CD4-positive, alpha-beta T cell treated with Interleukin-15 for 1 hour (primary cell): ENCODE data around the gene POLR2C.
A peak's percentile ranks its signal among the peaks of the same experiment; 100 is the strongest.

Experiments used
- DNase-seq: peaks from one replicate; pipeline ENCODE4 v3.0.0-alpha.2; 2020

POLR2C gene

GRCh38 chr16:57452021-57452420 lies 10.5 kb upstream of the POLR2C start:
- no peak for DNase-seq

- no peak for DNase-seq
Observed at GRCh38 chr16:57462978-57463362, 491 bp downstream of the POLR2C start.

- DNase-seq, result no peak
Observed at GRCh38 chr16:57464523-57464922, 2.0 kb downstream of the POLR2C start.

- no peak for DNase-seq
Observed at GRCh38 chr16:57468346-57468745, 5.9 kb downstream of the POLR2C start.

DNA sequence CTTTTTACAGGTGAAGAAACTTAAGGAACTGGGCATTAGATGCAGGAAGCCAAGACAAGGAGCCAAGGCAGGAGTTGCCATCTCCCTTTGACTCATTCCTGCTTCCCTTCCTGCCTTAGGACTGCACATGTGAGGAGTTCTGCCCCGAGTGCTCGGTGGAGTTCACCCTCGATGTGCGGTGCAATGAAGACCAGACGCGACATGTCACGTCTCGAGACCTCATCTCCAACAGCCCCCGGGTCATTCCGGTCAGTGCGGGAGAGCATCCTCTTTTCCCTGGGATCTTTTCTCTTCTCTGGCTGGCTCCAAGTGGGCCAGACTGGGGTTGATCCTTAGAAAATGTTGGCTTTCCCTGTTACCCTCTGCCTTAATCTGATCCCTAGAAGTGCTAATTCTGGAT lies 6.6 kb downstream of the POLR2C start:
- DNase-seq, result no peak

DNA sequence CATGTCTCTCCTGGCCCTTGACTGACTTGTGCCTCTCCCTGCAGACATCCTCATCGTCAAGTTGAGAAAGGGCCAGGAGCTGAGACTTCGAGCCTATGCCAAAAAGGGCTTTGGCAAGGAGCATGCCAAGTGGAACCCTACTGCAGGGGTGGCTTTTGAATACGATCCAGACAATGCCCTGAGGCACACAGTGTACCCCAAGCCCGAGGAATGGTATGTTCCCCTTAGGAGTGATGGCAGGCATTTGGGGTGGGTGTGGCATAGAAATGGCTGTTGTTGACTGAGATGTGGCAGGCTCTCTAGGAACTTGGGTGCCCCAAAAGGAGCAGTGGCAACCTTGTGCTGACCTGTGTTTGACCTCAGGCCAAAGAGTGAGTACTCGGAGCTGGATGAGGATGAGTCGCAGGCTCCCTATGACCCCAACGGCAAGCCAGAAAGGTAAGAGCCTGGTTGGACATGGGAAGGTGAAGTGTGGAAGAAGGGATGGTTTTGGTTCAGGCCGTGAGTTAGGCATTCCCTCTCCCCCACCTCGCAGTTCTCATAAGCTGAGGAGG lies 7.5 kb downstream of the POLR2C start:
- no peak for DNase-seq

- DNase-seq, result no peak
Observed at GRCh38 chr16:57470711-57471110, 8.2 kb downstream of the POLR2C start.

GRCh38 chr16:57471209-57471608 lies 8.7 kb downstream of the POLR2C start:
- no peak for DNase-seq

DNA sequence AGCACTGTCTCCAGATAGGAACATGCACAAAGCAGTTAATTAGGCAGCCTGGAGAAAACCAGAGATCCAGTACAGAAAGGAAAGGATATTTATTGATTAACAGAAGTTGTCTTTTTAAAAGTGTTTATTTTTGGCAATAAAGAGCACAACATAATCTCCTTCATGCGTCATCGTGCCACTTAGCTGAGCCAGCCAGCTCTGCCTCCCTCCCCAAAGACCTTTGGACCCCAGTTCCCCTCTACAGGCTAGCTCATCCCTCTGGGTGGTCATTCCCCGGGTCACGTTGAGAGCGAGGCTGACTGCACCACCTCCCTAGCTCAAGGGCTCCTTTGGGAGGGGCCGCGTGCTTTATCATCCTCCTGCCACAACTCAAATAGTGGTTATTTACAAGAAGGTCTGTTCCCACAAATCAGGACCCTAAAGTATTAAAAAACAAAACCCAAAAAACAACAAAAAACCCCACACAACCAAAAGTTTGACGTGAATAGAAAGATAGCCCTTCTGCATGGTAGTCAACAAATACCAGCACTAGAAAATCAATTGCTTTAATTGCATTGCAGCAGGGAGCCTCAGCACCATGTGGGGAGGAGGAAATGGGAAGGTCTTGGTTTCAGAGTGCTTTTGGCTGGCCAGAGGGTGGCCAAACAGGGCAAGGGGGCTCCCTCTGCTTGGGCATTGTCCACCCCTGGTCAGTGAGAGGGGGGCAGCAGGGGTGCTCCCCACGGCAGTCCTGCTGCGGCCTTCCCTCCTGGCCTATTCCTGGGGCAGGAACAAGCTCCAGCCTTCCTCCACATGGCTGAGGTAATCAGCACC lies 9.6 kb downstream of the POLR2C start:
- no peak for DNase-seq

DNA sequence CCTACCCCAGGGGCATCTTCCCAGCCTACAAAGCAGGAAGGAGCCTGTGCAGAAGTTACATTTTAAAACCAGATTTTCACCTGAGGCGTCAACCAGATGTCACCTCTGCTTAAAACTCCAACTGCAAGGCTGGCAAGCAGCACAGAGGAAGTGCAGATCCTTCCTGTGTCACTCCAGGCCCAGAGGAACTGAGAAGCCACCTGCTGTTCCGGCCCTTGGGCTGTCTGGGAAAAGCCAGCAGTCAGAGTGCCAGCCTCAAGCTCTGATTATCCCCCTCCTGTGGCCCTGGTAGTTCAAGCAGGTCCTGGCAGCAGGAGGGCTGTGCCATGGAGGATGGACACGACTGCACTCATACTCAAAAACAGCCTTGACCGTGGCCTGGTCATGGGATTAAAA lies 10.2 kb downstream of the POLR2C start:
- no peak for DNase-seq

GRCh38 chr16:57473176-57473840 lies 10.8 kb downstream of the POLR2C start:
- no peak for DNase-seq

GRCh38 chr16:57473906-57474305 lies 11.4 kb downstream of the POLR2C start:
- no peak for DNase-seq

GRCh38 chr16:57474671-57475661 lies 12.5 kb downstream of the POLR2C start:
- no peak for DNase-seq

DNA sequence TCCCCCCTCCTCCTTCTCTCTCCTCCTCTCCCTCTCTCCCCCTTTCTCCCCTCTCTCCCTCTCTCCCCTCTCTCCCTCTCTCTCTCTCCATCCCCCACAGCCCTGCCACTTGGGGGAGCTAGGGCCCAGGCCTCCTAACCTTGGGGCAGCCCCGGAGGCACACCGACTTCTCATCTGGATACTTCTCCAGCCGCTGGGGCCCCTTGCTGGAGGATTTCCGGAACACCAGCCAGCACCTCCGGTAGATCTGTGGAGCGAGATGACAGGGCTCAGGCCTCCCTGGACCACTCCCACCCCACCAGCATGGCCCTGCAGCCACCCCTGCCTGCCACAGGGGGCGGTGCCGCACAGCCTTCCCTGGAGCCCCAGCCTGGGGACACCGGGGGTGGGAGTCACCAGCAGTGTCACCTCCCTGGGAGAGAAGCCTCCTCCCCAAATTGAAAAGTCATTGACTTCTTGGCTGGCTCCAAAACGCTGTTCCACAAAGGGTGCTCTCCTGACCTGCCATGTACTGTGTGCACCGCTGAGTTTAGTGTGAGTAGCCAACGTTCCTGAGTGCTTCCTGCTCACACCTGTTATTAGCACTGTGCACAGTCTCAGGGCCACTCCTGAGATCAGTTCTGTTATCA lies 13.3 kb downstream of the POLR2C start:
- peak; percentile 67 for DNase-seq

DNA sequence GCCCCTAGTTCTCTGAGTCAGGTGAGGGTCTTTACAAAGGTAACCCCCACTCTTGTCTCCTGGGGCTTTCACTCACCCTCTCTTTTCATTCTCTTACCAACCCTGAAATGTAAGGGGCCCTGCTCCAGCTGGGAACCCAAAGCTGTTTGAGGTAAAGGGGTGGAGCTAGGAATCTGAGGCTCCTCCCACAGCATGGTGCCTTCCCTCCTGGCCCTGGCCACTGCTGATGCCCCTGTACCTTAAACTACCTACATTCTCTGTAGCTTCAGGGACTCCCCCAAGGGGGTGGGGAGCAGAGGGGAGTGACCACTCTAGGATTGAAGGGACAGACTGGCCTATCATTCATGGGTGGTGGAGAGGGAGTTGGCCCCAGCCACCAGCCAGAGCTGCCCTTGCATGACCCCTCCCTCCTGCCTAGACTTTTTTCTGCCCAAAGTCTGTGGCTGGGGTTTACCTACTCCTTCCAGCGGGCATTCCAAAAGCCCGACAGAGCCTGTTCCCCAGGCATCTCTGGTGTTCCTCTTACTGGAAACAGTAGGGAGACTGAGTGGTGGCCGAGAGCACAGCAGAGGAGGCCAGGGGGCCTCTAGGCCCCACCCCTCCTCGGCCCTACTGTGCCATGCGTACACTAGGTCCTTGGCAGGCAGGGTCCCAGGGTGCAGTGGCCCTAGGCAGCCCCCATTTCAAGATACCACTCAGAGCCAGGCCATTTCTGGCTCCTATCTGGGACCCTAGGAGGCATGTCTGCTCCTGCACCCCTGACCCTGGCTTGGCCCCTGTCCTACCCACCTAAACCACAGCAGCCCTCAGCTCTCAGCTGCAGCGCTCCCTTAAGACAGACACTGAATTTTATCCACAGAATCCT lies 14.3 kb downstream of the POLR2C start:
- DNase-seq, result no peak

- no peak for DNase-seq
Observed at GRCh38 chr16:57477531-57478202, 15.2 kb downstream of the POLR2C start.

GRCh38 chr16:57478396-57479204 lies 16.1 kb downstream of the POLR2C start:
- no peak for DNase-seq

GRCh38 chr16:57479205-57479975 lies 16.9 kb downstream of the POLR2C start:
- no peak for DNase-seq
